Measurements from ENCODE around the gene RAD51B.

The RAD51B gene

DNA sequence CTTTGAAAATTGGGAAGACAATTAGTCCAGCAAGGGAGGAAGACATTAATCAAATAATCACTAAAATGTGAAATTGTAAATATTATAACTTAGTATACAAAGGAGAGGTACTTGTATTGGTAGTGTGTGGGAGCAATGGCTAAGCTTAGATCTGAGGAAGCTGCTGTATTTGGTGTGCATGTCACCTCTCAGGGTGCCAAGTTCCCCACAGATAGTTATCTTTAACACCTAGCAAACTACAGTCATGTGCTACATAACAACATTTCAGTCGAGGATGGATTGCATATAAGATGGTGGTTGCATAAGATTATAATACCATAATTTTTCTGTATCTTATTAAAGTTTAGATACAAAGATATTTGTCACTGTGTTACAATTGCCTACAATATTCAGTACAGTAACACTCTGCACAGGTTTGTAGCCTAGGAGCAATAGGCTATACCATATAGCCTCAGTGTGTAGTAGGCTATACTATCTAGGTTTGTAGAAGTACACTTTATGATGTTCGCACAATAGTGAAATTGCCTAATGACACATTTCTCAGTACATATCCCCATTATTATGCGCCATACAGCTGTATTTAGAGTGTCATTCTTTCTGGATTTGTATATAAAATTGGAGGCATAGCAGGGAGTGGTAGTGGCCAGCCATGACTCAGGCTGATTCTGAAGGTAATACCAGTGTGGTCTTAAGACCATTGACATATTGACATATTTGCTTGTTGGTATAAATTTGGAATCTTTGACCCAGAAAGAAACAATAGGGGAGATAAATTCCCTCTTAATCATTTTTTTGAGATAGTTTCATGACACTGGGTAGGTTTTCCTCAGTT, 55.8 kb downstream of the RAD51B start:
- peak; percentile 35; the same call in 1 of the 3 replicates for ATAC-seq (ENCODE audit: low read depth)
- TF ChIP-seq, protein P1, sequence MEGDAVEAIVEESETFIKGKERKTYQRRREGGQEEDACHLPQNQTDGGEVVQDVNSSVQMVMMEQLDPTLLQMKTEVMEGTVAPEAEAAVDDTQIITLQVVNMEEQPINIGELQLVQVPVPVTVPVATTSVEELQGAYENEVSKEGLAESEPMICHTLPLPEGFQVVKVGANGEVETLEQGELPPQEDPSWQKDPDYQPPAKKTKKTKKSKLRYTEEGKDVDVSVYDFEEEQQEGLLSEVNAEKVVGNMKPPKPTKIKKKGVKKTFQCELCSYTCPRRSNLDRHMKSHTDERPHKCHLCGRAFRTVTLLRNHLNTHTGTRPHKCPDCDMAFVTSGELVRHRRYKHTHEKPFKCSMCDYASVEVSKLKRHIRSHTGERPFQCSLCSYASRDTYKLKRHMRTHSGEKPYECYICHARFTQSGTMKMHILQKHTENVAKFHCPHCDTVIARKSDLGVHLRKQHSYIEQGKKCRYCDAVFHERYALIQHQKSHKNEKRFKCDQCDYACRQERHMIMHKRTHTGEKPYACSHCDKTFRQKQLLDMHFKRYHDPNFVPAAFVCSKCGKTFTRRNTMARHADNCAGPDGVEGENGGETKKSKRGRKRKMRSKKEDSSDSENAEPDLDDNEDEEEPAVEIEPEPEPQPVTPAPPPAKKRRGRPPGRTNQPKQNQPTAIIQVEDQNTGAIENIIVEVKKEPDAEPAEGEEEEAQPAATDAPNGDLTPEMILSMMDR (IDR thresholded peaks at IDR 0.05; ENCODE audit: poor library complexity, severe bottlenecking): no peak
- Histone ChIP-seq H3K4me3 (ENCODE audit: severe bottlenecking) (no peak overlapping the region), H3K27ac (ENCODE audit: poor library complexity, severe bottlenecking) (no peak overlapping the region), H3K27me3 (ENCODE audit: insufficient read depth, poor library complexity, severe bottlenecking) (no peaks in the 10 kb centered on the region), H3K4me1 (ENCODE audit: insufficient read depth, poor library complexity, severe bottlenecking) (no peaks in the 10 kb centered on the region), H3K9me3 (ENCODE audit: severe bottlenecking) (no peaks in the 10 kb centered on the region), H3K36me3 (ENCODE audit: low read depth) (no peaks in the 10 kb centered on the region)
- no peak for DNase-seq (ENCODE audit: low spot score)

DNA sequence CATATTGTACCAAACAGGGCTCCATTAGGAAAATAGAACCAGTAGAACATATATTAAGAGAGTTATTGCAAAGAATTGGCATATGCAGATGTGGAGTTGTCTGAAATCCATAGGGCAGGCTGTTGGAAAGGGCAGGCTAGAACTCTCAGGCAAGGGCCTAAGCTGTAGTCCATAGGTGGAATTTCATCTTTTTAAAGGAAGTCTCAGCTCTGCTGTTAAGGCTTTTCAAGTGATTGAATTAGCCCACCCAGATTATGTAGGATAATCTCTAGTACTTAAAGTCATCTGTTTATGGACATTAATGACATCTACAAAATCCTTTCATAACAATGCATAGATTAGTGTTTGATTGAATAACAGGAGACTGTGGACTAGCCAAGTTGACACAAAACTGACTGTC, 59.4 kb downstream of the RAD51B start:
- Histone ChIP-seq H3K4me3 (ENCODE audit: severe bottlenecking) (no peak overlapping the region), H3K27me3 (ENCODE audit: insufficient read depth, poor library complexity, severe bottlenecking) (no peaks in the 10 kb centered on the region), H3K4me1 (ENCODE audit: insufficient read depth, poor library complexity, severe bottlenecking) (no peaks in the 10 kb centered on the region), H3K36me3 (ENCODE audit: low read depth) (no peaks in the 10 kb centered on the region), H3K27ac (ENCODE audit: poor library complexity, severe bottlenecking) (no peak overlapping the region), H3K9me3 (ENCODE audit: severe bottlenecking) (no peaks in the 10 kb centered on the region)
- DNase-seq (ENCODE audit: low spot score): no peak
- no peak for ATAC-seq (ENCODE audit: low read depth)
- TF ChIP-seq, protein P1 (IDR thresholded peaks at IDR 0.05; ENCODE audit: poor library complexity, severe bottlenecking): no peak

DNA sequence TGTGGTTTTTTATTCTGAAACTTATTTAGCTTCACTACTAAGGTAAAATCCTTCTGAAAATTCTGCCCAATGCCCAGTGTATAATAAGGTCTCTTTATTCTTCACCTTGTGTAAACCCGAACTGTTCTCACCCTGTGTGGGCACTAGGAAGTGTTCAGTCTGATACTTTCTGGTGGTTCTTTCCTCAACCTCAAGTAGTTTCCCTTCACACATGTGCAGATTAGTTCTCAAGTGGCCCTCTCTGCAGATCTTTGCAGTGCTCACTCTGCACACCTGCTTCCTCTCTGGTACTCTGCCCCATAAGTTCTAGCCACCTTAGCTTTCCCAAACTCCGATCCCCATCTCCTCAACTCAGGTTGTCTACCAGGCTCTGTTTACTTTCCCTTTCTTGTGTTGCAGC, 61.6 kb downstream of the RAD51B start:
- Histone ChIP-seq H3K9me3 (ENCODE audit: severe bottlenecking) (no peaks in the 10 kb centered on the region), H3K4me3 (ENCODE audit: severe bottlenecking) (no peak overlapping the region), H3K4me1 (ENCODE audit: insufficient read depth, poor library complexity, severe bottlenecking) (no peaks in the 10 kb centered on the region), H3K27ac (ENCODE audit: poor library complexity, severe bottlenecking) (no peak overlapping the region), H3K36me3 (ENCODE audit: low read depth) (no peaks in the 10 kb centered on the region), H3K27me3 (ENCODE audit: insufficient read depth, poor library complexity, severe bottlenecking) (no peaks in the 10 kb centered on the region)
- TF ChIP-seq, protein P1 (IDR thresholded peaks at IDR 0.05; ENCODE audit: poor library complexity, severe bottlenecking): no peak
- DNase-seq (ENCODE audit: low spot score): no peak
- ATAC-seq (ENCODE audit: low read depth): no peak

DNA sequence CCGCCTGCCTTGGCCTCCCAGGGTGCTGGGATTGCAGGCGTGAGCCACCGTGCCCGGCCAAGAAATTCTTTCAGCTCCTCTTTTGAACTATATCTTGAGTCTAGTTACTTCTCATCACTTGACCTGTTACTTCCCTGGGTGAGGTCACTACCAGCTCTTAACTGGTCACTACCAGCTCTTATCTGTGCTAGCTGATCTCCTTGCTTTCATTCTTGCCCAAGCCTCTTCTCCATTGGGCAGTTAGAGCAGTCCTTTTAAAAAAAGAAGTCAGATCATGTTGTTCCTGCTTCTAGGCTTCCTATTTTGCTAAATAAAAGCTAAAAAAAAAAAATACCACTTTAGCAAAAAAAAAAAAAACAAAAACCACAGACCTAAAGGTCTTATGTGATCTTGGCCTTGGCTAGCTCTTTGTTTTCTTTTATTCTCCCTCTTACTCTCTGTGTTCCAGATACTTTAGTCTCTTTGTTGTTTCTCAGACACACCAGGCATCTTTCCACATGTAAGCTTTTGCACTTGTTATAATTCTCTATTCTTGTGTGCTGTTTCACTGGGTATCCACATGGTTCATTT, 63.5 kb downstream of the RAD51B start:
- H3K27ac ChIP-seq (ENCODE audit: poor library complexity, severe bottlenecking): no peak overlapping the region
- H3K27me3 ChIP-seq (ENCODE audit: insufficient read depth, poor library complexity, severe bottlenecking): no peaks in the 10 kb centered on the region
- TF ChIP-seq, protein P1 (IDR thresholded peaks at IDR 0.05; ENCODE audit: poor library complexity, severe bottlenecking): no peak
- no peak for DNase-seq (ENCODE audit: low spot score)
- peaks cover 10% of the 10 kb centered on the region for H3K36me3 ChIP-seq (ENCODE audit: low read depth)
- H3K4me3 ChIP-seq (ENCODE audit: severe bottlenecking): no peak overlapping the region
- no peaks in the 10 kb centered on the region for H3K9me3 ChIP-seq (ENCODE audit: severe bottlenecking)
- no peaks in the 10 kb centered on the region for H3K4me1 ChIP-seq (ENCODE audit: insufficient read depth, poor library complexity, severe bottlenecking)
- no peak for ATAC-seq (ENCODE audit: low read depth)

DNA sequence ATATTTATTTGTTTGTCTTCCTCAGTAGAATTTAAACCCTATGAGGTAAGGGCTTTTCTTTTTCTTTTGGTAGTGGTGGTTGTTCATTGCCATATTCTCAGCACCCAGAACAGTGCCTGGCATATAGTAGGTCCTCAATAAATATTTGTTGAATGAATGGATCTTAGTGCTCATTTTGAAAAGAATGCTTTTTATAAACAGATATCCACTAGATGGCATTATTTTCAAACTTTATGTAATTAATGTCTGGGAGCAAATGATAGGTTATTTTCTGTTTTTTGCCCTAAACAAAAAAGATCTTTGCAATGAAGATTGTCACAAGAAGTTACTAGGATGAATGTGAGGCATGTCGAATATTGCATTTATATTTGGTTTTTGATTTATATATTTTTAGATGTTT, 64.1 kb downstream of the RAD51B start:
- ATAC-seq (ENCODE audit: low read depth) (no peak), DNase-seq (ENCODE audit: low spot score) (no peak)
- Histone ChIP-seq H3K27ac (ENCODE audit: poor library complexity, severe bottlenecking) (no peak overlapping the region), H3K27me3 (ENCODE audit: insufficient read depth, poor library complexity, severe bottlenecking) (no peaks in the 10 kb centered on the region), H3K9me3 (ENCODE audit: severe bottlenecking) (no peaks in the 10 kb centered on the region), H3K4me3 (ENCODE audit: severe bottlenecking) (no peak overlapping the region), H3K36me3 (ENCODE audit: low read depth) (peaks cover 10% of the 10 kb centered on the region), H3K4me1 (ENCODE audit: insufficient read depth, poor library complexity, severe bottlenecking) (no peaks in the 10 kb centered on the region)
- TF ChIP-seq, protein P1 (IDR thresholded peaks at IDR 0.05; ENCODE audit: poor library complexity, severe bottlenecking): peak; percentile 71

Data from RWPE2 (cell line).